HG03378 (cell line): ENCODE measurements around the gene DNASE1L2.

Source experiments
- ATAC-seq: cut with Tn5 transposase; IDR thresholded peaks from one replicate; pipeline ENCODE4 v1.9.1; 2021; ENCODE audit warnings: mild to moderate bottlenecking, moderate library complexity; ENCODE audit not compliant: unreplicated experiment

Gene DNASE1L2

DNA sequence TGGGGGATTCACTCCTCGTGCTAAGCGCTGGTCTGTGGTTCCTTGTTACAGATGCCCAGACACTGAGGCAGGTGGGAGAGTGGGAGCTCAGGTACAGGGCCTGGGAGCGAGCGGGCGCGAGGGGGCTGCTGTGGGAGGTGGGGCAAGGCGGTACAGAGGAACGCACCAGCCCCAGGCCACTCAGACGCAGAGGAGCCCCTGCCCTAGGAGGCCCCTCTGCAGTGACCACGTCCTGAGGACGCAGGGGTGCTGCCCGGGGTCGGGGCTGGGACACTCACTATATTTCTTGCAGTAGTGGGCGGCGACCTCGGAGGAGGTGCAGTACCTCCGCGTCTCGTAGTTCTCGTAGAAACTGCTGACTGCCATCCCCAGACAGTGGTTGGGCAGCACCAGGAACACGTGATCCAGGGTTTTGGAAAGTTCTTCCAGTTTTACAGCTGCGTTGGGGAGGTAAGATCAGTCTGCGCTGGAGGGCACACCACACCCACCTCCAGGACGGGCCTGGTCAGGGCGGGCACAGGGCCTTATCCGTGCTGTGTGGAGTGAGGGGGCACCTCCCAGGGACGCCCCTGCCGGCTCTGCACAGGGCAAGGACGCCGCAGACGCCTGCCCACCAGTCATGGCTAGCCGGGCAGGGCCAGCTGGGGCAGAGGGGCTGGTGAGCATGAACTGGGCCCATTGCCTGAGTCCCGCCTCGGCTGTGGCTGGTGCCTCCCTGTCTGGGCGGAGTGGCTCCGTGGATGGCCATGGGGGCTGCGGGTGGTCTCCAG is 47.9 kb downstream of the DNASE1L2 start:
- no peak for ATAC-seq

DNA sequence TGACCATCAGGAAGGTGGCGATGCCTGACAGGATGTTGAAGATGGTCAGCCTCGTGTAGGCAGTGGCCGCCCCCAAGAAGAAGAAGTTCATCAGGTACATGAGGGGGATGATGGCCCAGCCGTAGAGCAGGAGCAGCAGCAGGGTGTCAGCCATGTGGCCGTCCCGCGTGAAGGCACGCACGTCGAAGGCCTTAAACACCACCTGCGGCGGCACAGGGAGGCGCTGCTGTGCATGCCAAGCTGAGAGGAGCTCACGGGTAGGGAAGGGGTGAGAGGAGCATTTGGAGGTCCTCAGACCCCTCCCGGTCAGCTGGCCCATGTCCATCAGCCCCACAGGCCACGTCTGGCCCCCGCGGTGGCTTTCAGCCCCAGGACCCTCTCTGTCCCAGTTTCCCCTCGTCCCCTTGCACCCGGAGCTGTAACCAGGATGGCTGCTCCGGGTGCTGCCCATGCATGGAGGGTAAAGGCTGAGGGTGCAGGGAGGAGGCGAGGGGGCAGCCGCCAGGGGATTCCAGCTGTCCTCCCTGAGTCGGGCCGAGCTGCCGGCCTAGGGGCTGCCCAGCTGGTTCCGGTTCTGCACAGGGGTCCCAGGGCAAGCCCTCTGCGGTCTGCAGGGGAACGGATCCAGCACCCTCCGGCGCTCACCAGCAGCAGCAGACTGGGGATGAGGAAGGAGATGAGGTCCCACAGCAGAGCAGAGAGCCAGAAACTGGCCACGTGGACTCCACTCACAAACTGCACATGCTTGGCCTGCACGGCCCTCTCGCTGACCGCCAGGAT is 48.7 kb downstream of the DNASE1L2 start:
- no peak for ATAC-seq

DNA sequence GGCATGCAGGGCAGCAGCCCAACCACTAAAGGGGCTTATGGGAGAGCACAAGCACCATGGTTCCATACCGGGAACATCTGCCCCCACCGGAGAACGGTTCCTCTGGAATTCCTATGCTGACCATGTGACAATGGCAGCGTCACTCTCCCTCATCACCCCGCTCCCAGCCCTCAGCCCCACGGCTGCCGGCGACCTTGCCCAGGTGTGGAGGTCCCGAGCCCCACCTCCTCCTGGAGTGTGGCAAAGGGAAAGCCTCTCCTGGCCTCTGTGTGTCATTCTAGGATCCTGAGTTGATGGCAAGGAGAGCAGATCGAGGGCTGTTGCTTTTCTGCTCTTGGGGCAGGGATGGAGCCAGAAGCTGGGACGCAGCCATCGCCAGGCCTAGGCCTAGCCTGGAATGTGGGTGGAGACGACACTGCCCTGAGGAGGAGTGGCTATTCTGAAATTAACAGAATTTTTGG is 49.5 kb downstream of the DNASE1L2 start:
- ATAC-seq: no peak

- ATAC-seq: no peak
Measured at GRCh38 chr16:2286550-2286949, 50.3 kb downstream of the DNASE1L2 start.

GRCh38 chr16:2287916-2288547 is 51.8 kb downstream of the DNASE1L2 start:
- ATAC-seq: no peak
